ENCODE measurements around the gene TUBA4A.
"Not testable (repeated sequence)": the region's sequence is repeated elsewhere in the genome, so short reads cannot be mapped to it uniquely, and the experiment has no call there.

Gene TUBA4A

GRCh38 chr2:219210886-219211362 lies 42.8 kb downstream of the TUBA4A start:
- DNase-seq (ENCODE audit: low read depth), result no peak

GRCh38 chr2:219210196-219210885 lies 43.4 kb downstream of the TUBA4A start:
- no peak for DNase-seq (ENCODE audit: low read depth)

- DNase-seq (ENCODE audit: low read depth), result no peak
Measured at GRCh38 chr2:219209236-219210195, 44.2 kb downstream of the TUBA4A start.

- DNase-seq (ENCODE audit: low read depth), result no peak
Measured at GRCh38 chr2:219207884-219208740, 45.6 kb downstream of the TUBA4A start.

GRCh38 chr2:219207134-219207883 lies 46.4 kb downstream of the TUBA4A start:
- no peak for DNase-seq (ENCODE audit: low read depth)

GRCh38 chr2:219206328-219207133 lies 47.2 kb downstream of the TUBA4A start, which contains the start of gene ZFAND2B:
ZFAND2B (plus strand) TSS chr2:219206782; CDS start chr2:219206988, 206 bp downstream.
- DNase-seq (ENCODE audit: low read depth), result peak; percentile 94

GRCh38 chr2:219205981-219206327 lies 47.8 kb downstream of the TUBA4A start:
- no peak for DNase-seq (ENCODE audit: low read depth)

GRCh38 chr2:219205165-219205538 lies 48.6 kb downstream of the TUBA4A start:
- DNase-seq (ENCODE audit: low read depth), result no peak

GRCh38 chr2:219204425-219205164 lies 49.1 kb downstream of the TUBA4A start:
- DNase-seq (ENCODE audit: low read depth), result no peak

- DNase-seq (ENCODE audit: low read depth), result not testable (repeated sequence)
Measured at GRCh38 chr2:219201331-219201730, 52.4 kb downstream of the TUBA4A start.

GRCh38 chr2:219200502-219201326 lies 53.0 kb downstream of the TUBA4A start:
- not testable (repeated sequence) for DNase-seq (ENCODE audit: low read depth)

All from stimulated activated CD8-positive, alpha-beta memory T cell treated with anti-CD3 and anti-CD28 coated beads, Interleukin-4, amount 100 ng/mL, for 24 hours (primary cell).